ENCODE results near the gene PSMD6.

GRCh38 chr3:64016941-64017620, 6.2 kb downstream of the PSMD6 start:
- TF ChIP-seq CTCF (IDR thresholded peaks at IDR 0.05; ENCODE audit: insufficient read depth, low read depth, low read length) (no peak), EZH2 (IDR thresholded peaks at IDR 0.05; ENCODE audit: insufficient read depth, low read length) (no peak)

All from astrocyte (in vitro differentiated cells and primary cell).